ENCODE results near the gene IGF1.

IGF1 gene

DNA sequence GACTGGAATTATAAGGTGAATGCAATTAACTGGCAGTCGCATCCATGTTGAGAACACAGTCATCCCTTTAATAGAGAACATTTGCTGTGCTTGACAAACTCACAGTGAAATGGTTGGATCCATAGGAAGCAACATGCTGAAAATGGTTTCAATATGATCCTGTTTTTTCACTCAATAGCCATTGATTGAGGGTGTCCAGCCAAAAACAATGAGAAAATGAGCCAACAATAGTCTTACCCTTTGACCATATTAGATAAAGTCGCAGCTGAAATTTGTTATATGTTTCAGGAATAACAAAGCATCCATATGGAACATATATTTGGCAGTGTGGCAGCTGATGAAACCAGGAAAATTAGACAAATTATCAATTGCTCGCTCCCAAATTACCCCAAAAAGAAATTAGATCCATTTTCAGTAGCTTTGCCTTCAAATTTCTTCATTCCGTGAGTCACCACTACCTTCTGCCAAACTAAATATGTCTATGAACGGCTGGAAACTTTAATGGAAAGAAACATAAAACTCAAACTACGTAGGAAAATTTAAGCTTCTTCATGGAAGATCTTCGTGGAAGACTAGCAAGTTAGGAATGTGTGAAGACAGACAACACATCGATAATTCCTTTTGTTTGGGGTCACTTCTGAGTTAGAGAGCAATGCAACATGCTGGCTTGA, 17.4 kb downstream of the IGF1 start:
- POLR2A ChIA-PET (ENCODE audit: low non-redundant PET), result no interaction called here
- TF ChIP-seq, protein P1, sequence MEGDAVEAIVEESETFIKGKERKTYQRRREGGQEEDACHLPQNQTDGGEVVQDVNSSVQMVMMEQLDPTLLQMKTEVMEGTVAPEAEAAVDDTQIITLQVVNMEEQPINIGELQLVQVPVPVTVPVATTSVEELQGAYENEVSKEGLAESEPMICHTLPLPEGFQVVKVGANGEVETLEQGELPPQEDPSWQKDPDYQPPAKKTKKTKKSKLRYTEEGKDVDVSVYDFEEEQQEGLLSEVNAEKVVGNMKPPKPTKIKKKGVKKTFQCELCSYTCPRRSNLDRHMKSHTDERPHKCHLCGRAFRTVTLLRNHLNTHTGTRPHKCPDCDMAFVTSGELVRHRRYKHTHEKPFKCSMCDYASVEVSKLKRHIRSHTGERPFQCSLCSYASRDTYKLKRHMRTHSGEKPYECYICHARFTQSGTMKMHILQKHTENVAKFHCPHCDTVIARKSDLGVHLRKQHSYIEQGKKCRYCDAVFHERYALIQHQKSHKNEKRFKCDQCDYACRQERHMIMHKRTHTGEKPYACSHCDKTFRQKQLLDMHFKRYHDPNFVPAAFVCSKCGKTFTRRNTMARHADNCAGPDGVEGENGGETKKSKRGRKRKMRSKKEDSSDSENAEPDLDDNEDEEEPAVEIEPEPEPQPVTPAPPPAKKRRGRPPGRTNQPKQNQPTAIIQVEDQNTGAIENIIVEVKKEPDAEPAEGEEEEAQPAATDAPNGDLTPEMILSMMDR (conservative IDR thresholded peaks at IDR 0.05; ENCODE audit: low read depth), result no peak
- CTCF ChIA-PET, result interaction anchor here (0.6 kb wide), 1 partner anchor 389 kb away, joined by 4 read pairs; no protein-coding TSS in a partner anchor
- H3K27ac ChIP-seq, result no peak overlapping the region
- no peak for DNase-seq (ENCODE audit: low spot score)

- no peak for DNase-seq (ENCODE audit: low spot score)
- TF ChIP-seq, protein P1 (conservative IDR thresholded peaks at IDR 0.05; ENCODE audit: low read depth), result no peak
- CTCF ChIA-PET, result interaction anchor here (0.6 kb wide), 1 partner anchor 389 kb away, joined by 4 read pairs; no protein-coding TSS in a partner anchor
- H3K27ac ChIP-seq, result no peak overlapping the region
- POLR2A ChIA-PET (ENCODE audit: low non-redundant PET), result no interaction called here
Measured at GRCh38 chr12:102462386-102462785, 18.0 kb downstream of the IGF1 start.

- DNase-seq (ENCODE audit: low spot score), result no peak
- POLR2A ChIA-PET (ENCODE audit: low non-redundant PET), result no interaction called here
- no peak overlapping the region for H3K27ac ChIP-seq
- CTCF ChIA-PET, result no interaction called here
- TF ChIP-seq, protein P1 (conservative IDR thresholded peaks at IDR 0.05; ENCODE audit: low read depth), result no peak
Measured at GRCh38 chr12:102461501-102461900, 18.9 kb downstream of the IGF1 start.

GRCh38 chr12:102459314-102459713, 21.0 kb downstream of the IGF1 start:
- no peak overlapping the region for H3K27ac ChIP-seq
- TF ChIP-seq, protein P1 (conservative IDR thresholded peaks at IDR 0.05; ENCODE audit: low read depth), result no peak
- POLR2A ChIA-PET (ENCODE audit: low non-redundant PET), result no interaction called here
- no peak for DNase-seq (ENCODE audit: low spot score)
- CTCF ChIA-PET, result no interaction called here

DNA sequence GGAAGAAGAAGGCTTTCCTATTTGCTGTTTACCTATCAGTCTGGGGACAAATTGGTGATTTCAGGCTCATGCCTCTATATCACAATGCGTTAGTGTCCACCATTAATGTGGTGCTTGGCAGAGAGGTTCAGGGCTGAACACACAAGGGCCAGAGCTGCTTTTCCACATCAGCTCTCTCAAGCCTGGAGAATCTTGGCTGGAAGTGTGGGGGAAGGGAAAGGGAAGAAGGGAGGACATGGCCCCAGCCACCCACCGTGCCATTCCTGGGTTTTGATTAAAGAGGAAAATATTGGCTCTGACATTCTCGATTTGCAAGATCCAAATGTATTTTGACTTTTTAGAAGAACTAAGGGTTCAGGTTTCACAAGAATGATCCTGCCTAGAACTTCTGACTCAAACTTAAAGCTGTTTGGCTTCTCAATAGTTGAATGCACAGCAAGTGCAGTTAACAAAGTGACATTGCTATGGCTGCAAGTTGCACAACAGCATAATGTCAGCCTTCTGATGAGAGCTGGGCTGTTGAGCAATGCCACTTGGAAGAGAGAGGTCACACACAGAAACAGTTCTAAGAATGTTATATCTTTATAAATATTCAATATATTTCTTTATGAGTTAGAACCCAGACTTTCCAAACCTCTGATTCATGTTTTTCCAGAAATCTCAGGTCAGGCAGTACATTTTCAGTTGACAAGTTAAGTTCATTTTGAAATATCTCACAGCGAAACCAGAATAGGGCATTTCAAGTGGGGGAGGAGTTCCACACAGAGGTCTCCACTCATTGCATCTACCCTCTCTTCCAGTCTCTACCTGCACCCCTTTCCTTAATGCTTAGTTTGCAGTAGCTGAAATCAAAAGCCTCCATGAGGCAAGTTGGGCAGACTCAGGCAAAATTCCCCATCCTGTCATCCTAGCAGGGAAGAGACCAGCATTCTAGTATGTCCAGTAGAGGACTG, 25.3 kb downstream of the IGF1 start:
- ChIA-PET POLR2A (ENCODE audit: low non-redundant PET) (no interaction called here), CTCF (no interaction called here)
- TF ChIP-seq, protein P1 (conservative IDR thresholded peaks at IDR 0.05; ENCODE audit: low read depth), result no peak

GRCh38 chr12:102454330-102454729, 26.0 kb downstream of the IGF1 start:
- TF ChIP-seq, protein P1 (conservative IDR thresholded peaks at IDR 0.05; ENCODE audit: low read depth), result no peak
- ChIA-PET CTCF (no interaction called here), POLR2A (ENCODE audit: low non-redundant PET) (no interaction called here)
- no peak overlapping the region for H3K27ac ChIP-seq
- DNase-seq (ENCODE audit: low spot score), result no peak

More for the DNA sequence above, 25.3 kb downstream of the IGF1 start:
- no peak for DNase-seq (ENCODE audit: low spot score)
- H3K27ac ChIP-seq, result no peak overlapping the region
